Neutrophil (primary cell): ENCODE data around the gene OBSCN.

ENCODE experiments used
- H3K27ac ChIP-seq: fragments of 200-600 bp; sonication (generic); 2 replicates; pipeline ENCODE4 v1.5.1; 2016; ENCODE audit warnings: mild to moderate bottlenecking, moderate library complexity
- H3K27me3 ChIP-seq: fragments of 200-600 bp; sonication (generic); 2 replicates; pipeline ENCODE4 v1.6.0; 2016; ENCODE audit warnings: mild to moderate bottlenecking
- H3K36me3 ChIP-seq: fragments of 200-600 bp; sonication (generic); 2 replicates; pipeline ENCODE4 v1.5.1; 2017
- H3K4me1 ChIP-seq, 2 experiments: fragments of 200-600 bp in 1 of 2; sonication (generic) in 1 of 2; 1 replicate in 1 of 2; 2 replicates in 1 of 2; pipeline versions ENCODE4 v1.5.1 to v1.6.1; 2013 to 2016; ENCODE audit warnings: low read depth in 1 of 2, low read length in 1 of 2, mild to moderate bottlenecking in 1 of 2, moderate library complexity in 1 of 2; ENCODE audit not compliant: control insufficient read depth in 1 of 2, insufficient read depth in 1 of 2
- H3K4me3 ChIP-seq, 2 experiments: fragments of 200-600 bp in 1 of 2; sonication (generic) in 1 of 2; 1 replicate in 1 of 2; 2 replicates in 1 of 2; pipeline ENCODE4 v1.5.1; 2013 to 2016; ENCODE audit warnings: low read depth in 1 of 2, low read length in 1 of 2, mild to moderate bottlenecking in 1 of 2, moderate library complexity in 1 of 2
- H3K9me3 ChIP-seq: fragments of 200-600 bp; sonication (generic); 2 replicates; pipeline ENCODE4 v1.5.1; 2016
- CTCF ChIP-seq: fragments of 200-600 bp; sonication (generic); IDR thresholded peaks from 2 replicates; pipeline ENCODE4 v1.5.1; 2016; ENCODE audit warnings: antibody characterized with exemption

OBSCN gene

DNA sequence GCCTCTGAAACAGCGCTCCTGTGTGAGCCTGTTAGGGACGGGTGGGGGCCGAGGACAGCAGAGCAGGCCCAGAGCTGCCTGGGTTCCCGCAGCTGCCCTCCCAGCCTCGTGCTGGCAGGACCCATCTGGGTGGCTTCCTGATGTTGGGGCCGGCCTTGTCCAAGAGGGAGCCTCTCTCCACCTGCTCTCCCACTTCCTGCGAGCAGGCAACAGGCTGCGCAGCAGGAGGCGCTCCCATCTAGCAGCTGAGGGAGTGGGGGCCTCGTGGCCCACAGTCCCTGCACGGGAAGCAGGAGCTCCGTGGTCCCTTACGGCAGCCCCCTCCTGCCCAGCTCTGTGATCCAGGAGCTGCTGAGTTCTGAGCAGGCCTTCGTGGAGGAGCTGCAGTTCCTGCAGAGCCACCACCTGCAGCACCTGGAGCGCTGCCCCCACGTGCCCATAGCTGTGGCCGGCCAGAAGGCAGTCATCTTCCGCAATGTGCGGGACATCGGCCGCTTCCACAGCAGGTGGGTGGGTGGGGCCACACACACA lies 130.7 kb downstream of the OBSCN start:
- H3K27me3 ChIP-seq: no peaks in the 10 kb centered on the region
- H3K27ac ChIP-seq: no peak overlapping the region
- H3K9me3 ChIP-seq: no peaks in the 10 kb centered on the region
- no peak overlapping the region for H3K4me3 ChIP-seq
- no peaks in the 10 kb centered on the region for H3K36me3 ChIP-seq
- no peaks in the 10 kb centered on the region for H3K4me1 ChIP-seq
- TF ChIP-seq CTCF: no peak

DNA sequence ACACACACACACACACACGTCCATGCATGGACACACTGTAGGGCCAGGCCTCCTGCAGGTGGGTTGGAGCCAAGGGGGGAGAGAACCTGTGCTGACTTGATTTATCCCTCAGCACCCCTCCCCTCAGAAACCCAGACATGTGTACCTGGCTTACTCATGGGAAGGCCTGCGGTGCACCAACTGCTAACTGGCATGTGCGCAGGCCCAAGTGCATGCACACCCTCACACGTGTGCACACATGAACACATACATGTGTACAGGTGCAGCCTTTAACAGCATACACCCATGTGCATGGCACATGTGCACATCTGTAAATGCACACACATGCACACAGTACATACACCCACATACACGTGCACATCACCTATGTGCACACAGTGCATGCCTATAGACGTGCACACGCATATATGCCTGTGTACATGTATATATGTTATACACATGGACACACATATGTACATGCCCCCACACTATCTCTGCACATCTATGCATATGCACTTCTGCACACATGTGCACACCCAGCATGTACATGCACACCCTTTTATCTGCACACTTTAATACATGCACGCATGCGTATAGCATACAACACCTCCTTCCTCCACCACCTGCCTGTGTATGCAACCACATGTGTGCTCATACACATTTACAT lies 131.3 kb downstream of the OBSCN start:
- Histone ChIP-seq H3K4me3 (no peak overlapping the region), H3K27me3 (no peaks in the 10 kb centered on the region), H3K27ac (no peak overlapping the region), H3K36me3 (no peaks in the 10 kb centered on the region), H3K4me1 (no peaks in the 10 kb centered on the region), H3K9me3 (no peaks in the 10 kb centered on the region)
- no peak for TF ChIP-seq CTCF

DNA sequence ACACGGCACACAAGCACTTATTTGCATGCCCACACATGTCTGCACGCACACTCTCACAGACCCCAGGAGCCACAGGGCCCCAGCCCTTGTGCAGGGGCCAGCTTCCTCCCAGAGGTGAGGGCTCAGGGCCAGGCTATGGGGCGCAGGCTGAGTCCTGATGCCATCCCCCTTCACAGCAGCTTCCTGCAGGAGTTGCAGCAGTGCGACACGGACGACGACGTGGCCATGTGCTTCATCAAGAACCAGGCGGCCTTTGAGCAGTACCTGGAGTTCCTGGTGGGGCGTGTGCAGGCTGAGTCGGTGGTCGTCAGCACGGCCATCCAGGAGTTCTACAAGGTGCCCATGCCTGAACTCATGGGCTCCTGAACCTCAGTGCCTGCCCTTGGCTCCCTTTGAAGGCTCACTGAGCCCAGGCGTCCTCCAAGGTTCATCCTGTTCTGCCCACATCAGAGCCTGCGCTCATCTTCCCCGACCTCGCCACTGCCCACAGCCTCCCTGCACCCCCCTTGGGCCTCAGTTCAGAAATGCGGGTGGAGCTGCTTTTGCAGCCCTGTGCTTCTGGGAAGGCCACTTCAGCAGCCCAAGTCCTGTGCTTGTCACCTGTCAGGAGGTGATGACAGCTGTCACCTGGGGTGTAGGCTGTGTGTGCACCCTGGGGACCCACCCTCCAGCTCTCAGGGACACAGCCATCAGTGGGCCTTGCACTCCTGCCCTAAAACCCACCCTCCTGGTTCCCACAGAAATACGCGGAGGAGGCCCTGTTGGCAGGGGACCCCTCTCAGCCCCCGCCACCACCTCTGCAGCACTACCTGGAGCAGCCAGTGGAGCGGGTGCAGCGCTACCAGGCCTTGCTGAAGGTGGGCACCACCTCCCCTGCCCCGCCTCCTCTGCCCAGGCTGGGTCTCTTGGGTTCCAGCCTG lies 132.2 kb downstream of the OBSCN start:
- Histone ChIP-seq H3K27ac (no peak overlapping the region), H3K4me1 (no peaks in the 10 kb centered on the region), H3K4me3 (no peak overlapping the region), H3K9me3 (no peaks in the 10 kb centered on the region), H3K36me3 (no peaks in the 10 kb centered on the region), H3K27me3 (no peaks in the 10 kb centered on the region)
- TF ChIP-seq CTCF: no peak

GRCh38 chr1:228340686-228341449 lies 133.0 kb downstream of the OBSCN start:
- H3K4me3 ChIP-seq: no peak overlapping the region
- no peaks in the 10 kb centered on the region for H3K27me3 ChIP-seq
- H3K36me3 ChIP-seq: no peaks in the 10 kb centered on the region
- no peak for TF ChIP-seq CTCF
- H3K9me3 ChIP-seq: no peaks in the 10 kb centered on the region
- H3K27ac ChIP-seq: no peak overlapping the region
- H3K4me1 ChIP-seq: no peaks in the 10 kb centered on the region

GRCh38 chr1:228341450-228341813 lies 133.6 kb downstream of the OBSCN start:
- Histone ChIP-seq H3K27ac (no peak overlapping the region), H3K36me3 (no peaks in the 10 kb centered on the region), H3K4me1 (no peaks in the 10 kb centered on the region), H3K27me3 (no peaks in the 10 kb centered on the region), H3K4me3 (no peak overlapping the region), H3K9me3 (no peaks in the 10 kb centered on the region)
- no peak for TF ChIP-seq CTCF
